Measurements from ENCODE around the gene METTL27. TPM values are rescaled to one million over a fixed set of nuclear protein-coding genes. Genes with fewer than 3 reads are reported as not detected.
"Not testable (repeated sequence)": the region's sequence is repeated elsewhere in the genome, so short reads cannot be mapped to it uniquely, and the experiment has no call there.

METTL27 gene
- total and polyA plus RNA-seq, 9 of the 15 experiments (the other 6 are each of a cell fraction or from before 2014, with no cell fraction given): 0.08 to 0.82 (median 0.33) TPM; not detected in 4

DNA sequence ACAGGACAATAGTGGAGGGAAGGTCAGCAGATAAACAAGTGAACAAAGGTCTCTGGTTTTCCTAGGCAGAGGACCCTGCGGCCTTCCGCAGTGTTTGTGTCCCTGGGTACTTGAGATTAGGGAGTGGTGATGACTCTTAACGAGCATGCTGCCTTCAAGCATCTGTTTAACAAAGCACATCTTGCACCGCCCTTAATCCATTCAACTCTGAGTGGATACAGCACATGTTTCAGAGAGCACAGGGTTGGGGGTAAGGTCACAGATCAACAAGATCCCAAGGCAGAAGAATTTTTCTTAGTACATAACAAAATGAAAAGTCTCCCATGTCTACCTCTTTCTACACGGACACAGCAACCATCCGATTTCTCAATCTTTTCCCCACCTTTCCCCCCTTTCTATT, 45.7 kb downstream of the METTL27 start:
- H3K9me3 ChIP-seq (replicated peaks; ENCODE audit: control insufficient read depth, insufficient read depth, low read depth, low read length); H3K9me1 ChIP-seq (ENCODE audit: control insufficient read depth, insufficient read depth, low read length); CTCF ChIA-PET (ENCODE audit: low intra/inter-chr PET ratio); FAIRE-seq; H3K36me3 ChIP-seq (ENCODE audit: control insufficient read depth, insufficient read depth, low read length); H3K27ac ChIP-seq (ENCODE audit: extremely low read depth, low read depth, low read length); H3K4me2 ChIP-seq (ENCODE audit: insufficient read depth, low read length); BruUV-seq (replicated peaks); H2AFZ ChIP-seq (ENCODE audit: low read depth, low read length); H3K27me3 ChIP-seq (ENCODE audit: control insufficient read depth in 2 of 2, insufficient read depth in 2 of 2, low read length in 2 of 2); intact Hi-C loops (cut with micrococcal nuclease); ATAC-seq; H3K4me3 ChIP-seq; H4K20me1 ChIP-seq (replicated peaks; ENCODE audit: control insufficient read depth, insufficient read depth, low read length); in situ Hi-C loops (cut with MboI); H3K9ac ChIP-seq (ENCODE audit: insufficient read depth in 1 of 2, low read depth in 2 of 2, low read length in 2 of 2); DNase-seq (ENCODE audit: extremely low read depth in 1 of 4, low spot score in 3 of 4); H3K79me2 ChIP-seq (ENCODE audit: control insufficient read depth, insufficient read depth, low read length): not testable (repeated sequence)
- 24% methylated on average over 3 of the region's 6 CpGs for WGBS (ENCODE audit: insufficient coverage, low coverage, missing lambda C conversion rate)
- peaks cover 21 to 29% of the 10 kb centered on the region in 2 experiments for H3K4me1 ChIP-seq (replicated peaks in 1 of 2; ENCODE audit: control insufficient read depth in 2 of 2, insufficient read depth in 2 of 2, low read length in 2 of 2)
- POLR2A ChIA-PET: interaction anchor here (1.2 kb wide), 1 partner anchor 11 kb away, joined by 4 read pairs; no protein-coding TSS in a partner anchor
- TF ChIP-seq CBFA2T3 (IDR thresholded peaks at IDR 0.05) (peak; percentile 67), KDM1A (IDR thresholded peaks at IDR 0.05) (0 out of 4 replicates have a peak, but pooled peaks have one; percentile 10 to 21), TAL1 (IDR thresholded peaks at IDR 0.05) (peak; percentile 43; the same call in 1 of the 2 replicates), HDAC1 (IDR thresholded peaks at IDR 0.05) (0 out of 4 replicates have a peak, but pooled peaks of 1 of the 2 experiments have one; percentile 18), SMARCA4 (IDR thresholded peaks at IDR 0.05) (0 out of 2 replicates have a peak, but pooled peaks have one; percentile 26), SOX6 (IDR thresholded peaks at IDR 0.05) (peak; percentile 29; the same call in 1 of the 2 replicates), FOXK2 (conservative IDR thresholded peaks at IDR 0.05 in 1 of 2, IDR thresholded peaks at IDR 0.05 in 1 of 2; ENCODE audit: low read depth in 2 of 2) (0 out of 4 replicates have a peak, but pooled peaks of 1 of the 2 experiments have one; percentile 38), DPF2 (IDR thresholded peaks at IDR 0.05) (peak; percentile 28), GATAD2B (IDR thresholded peaks at IDR 0.05; ENCODE audit: borderline replicate concordance) (0 out of 2 replicates have a peak, but pooled peaks have one; percentile 22), ARID1B (IDR thresholded peaks at IDR 0.05) (peak; percentile 49; the same call in 1 of the 2 replicates), CBFA2T2 (conservative IDR thresholded peaks at IDR 0.05) (peak; percentile 64)
- TF ChIP-seq, protein P1, sequence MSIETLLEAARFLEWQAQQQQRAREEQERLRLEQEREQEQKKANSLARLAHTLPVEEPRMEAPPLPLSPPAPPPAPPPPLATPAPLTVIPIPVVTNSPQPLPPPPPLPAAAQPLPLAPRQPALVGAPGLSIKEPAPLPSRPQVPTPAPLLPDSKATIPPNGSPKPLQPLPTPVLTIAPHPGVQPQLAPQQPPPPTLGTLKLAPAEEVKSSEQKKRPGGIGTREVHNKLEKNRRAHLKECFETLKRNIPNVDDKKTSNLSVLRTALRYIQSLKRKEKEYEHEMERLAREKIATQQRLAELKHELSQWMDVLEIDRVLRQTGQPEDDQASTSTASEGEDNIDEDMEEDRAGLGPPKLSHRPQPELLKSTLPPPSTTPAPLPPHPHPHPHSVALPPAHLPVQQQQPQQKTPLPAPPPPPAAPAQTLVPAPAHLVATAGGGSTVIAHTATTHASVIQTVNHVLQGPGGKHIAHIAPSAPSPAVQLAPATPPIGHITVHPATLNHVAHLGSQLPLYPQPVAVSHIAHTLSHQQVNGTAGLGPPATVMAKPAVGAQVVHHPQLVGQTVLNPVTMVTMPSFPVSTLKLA (conservative IDR thresholded peaks at IDR 0.05): peak; percentile 20 to 55; a peak in 2 of 4 replicates
